GM19023 (cell line): Measurements from ENCODE around the gene TTLL8.

Source experiments
- ATAC-seq: cut with Tn5 transposase; IDR thresholded peaks from one replicate; pipeline ENCODE4 v1.9.1; 2021; ENCODE audit warnings: mild to moderate bottlenecking, moderate library complexity; ENCODE audit not compliant: unreplicated experiment

TTLL8 gene

DNA sequence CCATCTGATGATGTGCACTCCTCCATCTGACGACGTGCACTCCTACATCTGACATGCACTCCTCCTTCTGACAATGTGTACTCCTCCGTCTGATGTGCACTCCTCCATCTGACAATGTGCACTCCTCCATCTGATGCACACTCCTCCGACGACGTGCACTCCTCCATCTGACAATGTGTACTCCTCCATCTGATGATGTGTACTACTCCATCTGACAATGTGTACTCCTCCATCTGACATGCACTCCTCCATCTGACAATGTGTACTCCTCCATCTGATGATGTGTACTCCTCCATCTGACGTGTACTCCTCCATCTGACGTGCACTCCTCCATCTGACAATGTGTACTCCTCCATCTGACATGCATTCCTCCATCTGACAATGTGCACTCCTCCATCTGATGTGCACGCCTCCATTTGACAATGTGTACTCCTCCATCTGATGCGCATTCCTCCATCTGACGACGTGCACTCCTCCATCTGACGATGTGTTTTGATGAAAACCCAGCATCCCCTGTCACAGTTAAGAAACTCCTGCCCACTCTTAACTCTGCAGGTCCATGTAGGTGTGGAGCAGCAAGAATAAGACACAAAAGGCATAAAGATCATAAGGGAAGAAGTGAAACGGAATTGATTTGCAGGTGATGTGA lies 35.8 kb downstream of the TTLL8 start:
- no peak for ATAC-seq

DNA sequence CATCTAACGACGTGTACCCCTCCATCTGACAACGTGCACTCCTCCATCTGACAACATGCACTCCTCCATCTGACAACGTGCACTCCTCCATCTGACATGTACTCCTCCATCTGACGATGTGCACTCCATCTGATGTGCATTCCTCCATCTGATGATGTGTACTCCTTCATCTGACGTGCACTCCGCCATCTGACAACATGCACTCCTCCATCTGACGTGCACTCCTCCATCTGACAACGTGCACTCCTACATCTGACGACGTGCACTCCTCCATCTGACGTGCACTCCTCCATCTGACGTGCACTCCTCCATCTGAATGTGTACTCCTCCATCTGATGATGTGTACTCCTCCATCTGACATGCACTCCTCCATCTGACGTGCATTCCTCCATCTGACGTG lies 37.5 kb downstream of the TTLL8 start:
- ATAC-seq, result no peak

DNA sequence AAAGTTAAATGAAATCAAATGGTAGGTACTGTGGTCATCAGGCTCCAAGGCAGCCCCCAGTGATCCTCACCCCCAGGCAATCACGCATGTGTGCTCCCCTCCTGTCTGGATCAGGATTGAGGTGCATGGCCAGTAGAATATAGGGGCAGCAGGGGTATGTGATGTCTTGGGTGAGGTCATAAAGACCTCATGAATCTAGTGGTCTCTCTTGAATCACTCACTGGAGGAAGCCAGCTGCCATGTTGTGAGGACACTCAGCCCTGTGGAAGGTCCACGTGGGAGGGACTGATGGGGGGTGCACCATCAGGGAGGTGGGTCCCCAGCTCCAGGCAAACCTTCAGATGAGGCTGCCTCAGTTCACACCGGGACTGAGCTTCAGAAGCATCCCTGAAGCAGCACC lies 38.8 kb downstream of the TTLL8 start:
- no peak for ATAC-seq

DNA sequence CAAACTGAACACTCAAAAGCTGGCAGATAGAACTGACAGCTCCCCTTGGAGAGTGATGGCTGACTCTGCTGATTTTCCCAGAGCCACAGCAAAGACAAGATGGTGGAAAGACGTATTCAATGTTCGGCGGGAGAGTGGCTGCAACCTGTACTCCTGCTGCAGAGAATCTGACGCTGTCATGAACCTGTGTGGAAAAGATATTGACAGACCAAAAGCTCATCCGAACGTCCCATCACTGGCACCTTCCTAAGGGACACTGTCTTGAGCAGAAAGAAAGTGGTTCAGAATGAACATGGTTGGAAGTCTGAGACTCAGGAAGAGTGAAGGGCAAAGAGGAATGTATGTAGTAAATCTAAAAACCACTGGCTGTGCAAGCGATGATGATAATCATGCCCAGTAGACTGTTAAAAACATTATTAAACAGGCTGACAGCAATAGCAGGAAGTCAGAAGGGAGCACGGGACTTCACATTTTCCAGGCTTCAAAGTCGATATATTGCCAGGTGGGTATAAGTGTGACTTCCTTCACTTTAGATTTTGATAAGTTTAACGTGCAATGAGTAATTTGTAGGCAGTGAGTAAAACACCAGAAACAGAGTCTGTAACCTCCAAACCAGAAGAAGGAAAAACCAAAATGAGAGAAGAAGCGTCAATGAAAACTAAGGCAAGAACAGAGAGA lies 39.4 kb downstream of the TTLL8 start:
- no peak for ATAC-seq

DNA sequence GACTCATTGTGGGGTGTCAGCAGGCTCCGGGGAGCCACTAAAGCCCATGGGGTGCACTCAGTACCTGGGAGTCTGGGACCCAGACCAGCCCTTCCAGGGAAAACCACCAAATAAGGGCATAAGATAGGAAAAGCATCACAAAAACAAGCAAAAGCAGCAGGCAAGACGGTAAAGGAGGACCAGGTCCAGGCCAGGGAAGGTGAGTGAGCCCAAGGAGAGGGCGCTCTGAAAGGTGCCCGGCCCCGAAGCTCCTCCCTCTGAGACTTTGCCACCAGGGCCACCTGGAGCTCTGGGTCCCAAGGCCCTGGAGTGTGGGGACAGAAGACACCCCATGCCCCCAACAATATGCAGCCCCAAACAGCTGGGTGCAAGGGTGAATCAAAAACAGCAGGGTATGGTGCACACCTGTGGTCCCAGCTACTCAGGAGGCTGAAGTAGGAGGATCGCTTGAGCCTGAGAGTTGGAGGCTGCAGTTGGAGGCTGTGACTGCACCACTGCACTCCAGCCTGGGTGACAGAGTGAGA lies 40.3 kb downstream of the TTLL8 start:
- ATAC-seq, result no peak

DNA sequence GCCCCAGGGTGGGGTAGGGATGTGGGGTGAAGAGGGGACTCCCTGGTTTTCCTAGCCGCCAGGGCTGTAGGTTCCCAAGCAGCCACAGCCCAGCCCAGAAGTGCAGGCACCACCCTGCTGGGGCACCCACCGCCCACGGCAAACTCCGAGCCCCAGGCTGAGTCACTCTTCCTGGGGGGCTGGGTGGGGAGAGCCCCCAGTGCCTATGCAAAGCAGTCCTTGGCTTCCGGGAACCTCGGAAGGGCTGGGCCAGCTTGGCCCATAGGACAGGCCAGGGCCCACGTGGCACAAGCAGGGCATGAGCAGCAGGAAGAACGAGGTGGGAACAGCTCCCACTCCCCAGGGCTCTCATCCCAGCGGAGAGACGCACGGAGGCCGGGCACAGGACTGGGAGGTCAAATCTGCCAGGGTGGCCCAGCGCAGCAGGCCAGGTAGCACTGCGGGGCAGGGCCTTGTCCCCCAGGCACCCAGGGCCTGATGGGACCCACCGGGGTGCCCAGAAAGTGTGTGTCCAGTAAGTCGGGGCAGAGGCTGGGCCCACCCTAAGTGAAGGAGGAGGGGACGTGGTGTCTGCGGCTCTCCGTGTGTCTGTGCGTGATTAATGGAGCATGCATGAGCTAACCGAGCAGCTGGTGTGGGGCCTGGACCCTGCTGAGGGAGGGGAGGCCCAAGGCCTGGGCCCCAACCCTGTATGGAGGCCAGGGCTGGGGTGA lies 41.0 kb downstream of the TTLL8 start:
- ATAC-seq, result no peak

DNA sequence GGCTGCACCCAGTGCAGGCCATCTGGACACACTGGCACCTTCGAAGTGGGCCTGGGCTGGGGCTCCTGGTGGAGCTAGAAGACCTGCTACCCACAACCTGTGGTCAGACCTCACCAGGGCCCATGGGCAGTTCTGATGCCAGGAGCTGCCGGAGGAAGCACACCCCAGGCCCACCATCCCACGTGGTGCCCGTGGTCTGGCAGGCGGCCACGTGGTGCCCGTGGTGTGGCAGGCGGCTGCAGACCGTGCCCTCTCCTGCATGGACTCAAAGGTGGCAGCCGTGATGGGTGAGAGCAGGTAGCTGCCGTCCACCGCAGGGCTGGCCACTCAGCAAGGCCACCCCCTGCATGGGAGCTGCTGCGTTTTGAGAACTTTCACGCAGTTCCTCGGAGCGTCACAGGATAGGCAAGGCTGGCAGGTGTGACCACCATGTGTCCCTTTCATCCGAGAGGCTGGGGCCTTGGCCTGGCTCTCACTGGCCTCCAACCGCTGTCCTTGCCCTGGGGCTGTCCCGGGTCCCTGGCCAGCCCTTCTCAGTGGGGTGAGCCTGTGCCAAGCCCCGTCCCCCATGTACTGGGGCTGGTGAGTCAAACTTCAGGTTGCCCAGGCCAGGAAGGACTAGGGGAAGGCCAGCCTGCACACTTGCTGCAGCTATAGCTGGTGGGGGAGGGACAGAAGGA lies 41.6 kb downstream of the TTLL8 start:
- ATAC-seq, result no peak

DNA sequence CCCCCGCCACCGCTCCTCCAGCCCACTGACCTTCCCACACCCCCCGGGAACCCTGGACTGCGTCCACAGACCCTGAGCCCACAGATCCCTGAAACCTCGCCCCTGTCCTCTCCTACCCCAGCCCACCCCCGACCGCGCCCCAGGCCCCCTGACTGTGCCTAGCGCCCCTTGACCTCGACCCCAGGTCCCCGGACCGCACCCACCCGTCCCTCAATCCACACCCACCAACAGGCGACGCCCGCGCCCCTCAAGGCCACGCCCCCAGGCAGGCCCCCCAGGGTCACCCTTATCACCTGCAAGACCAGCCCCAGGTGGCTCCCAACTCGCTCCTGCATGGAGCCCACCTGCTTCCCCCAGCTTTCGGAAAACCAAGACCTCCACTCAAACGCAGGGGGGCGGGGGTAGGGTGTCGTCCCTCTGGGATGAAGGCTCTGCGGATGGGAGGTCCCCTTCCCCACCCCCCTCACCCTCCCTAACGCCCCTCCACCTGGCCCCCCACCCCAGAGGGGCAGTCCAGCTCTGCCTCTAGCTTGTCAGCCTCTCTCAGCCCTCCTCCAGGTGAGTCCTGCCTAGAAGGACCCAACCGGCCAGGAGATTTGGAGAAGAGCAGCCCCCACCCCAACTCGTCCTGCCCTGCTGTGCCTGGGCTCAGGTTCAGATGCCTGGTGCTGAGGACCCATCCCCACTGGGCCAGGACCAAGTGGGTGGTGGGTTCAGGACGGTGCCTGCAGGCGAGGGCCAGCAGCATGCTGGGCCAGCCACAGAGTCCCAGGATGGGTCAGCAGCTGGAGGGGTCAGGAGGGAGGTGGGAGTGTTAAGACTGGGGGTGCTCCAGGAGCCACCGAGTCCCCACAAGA lies 42.4 kb downstream of the TTLL8 start:
- ATAC-seq, result no peak

DNA sequence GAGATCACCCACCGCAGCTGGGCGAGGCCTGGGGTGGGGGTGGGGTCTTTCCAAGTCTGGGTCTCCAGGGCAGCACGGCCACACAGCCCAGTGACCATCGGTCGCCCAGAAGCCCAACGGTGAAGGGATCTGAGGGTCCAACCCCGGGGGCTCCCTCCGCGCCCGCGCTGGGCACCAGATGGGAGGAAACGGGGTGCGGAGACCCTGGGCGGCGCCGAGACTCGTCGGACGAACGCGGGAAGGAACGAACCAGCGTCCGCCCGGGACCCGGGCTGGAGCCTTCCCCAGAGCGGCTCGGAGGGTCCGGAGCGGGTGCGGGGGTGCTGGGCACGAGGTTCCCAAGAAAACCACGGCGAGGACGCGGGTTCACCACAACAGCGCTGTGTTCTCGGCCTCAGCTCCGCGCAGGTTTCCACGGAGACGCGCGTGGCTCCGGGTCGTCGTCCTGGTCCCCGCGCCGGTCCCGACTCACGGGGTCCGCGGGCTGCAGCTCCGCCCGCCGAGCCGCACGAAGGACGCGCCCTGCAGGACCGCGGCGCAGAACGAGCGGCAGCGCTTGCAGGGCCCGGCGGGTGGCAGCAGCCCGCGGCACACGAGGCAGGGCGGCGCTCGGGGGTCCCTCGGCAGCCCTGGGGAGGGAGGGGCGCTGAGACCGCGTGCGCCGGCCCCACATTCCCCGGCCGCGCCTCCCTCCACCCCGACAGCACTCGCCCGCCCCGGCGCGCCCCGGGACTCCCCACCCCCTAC lies 43.3 kb downstream of the TTLL8 start:
- ATAC-seq, result no peak

DNA sequence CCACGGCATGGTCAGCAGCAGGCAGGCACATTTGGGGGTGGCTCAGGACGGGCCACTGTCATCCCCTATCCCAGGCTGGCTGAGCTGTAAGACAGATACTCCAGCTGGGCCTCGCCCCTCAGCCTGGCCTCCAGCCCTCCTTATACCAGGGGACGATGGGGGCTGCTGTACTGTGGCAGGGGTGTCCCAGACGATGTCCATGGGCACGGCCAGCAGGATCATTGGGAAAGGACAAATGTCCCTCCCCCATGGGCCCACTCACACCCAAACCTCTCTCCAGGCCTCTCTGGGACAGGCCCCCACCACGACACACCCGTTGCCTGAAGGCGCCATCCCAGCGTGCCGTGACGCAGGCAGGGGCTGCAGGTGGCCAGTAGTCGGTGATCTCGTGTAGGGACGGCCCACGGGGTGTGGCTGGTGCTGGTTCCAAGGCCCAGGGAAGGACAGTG lies 44.0 kb downstream of the TTLL8 start:
- ATAC-seq, result no peak

DNA sequence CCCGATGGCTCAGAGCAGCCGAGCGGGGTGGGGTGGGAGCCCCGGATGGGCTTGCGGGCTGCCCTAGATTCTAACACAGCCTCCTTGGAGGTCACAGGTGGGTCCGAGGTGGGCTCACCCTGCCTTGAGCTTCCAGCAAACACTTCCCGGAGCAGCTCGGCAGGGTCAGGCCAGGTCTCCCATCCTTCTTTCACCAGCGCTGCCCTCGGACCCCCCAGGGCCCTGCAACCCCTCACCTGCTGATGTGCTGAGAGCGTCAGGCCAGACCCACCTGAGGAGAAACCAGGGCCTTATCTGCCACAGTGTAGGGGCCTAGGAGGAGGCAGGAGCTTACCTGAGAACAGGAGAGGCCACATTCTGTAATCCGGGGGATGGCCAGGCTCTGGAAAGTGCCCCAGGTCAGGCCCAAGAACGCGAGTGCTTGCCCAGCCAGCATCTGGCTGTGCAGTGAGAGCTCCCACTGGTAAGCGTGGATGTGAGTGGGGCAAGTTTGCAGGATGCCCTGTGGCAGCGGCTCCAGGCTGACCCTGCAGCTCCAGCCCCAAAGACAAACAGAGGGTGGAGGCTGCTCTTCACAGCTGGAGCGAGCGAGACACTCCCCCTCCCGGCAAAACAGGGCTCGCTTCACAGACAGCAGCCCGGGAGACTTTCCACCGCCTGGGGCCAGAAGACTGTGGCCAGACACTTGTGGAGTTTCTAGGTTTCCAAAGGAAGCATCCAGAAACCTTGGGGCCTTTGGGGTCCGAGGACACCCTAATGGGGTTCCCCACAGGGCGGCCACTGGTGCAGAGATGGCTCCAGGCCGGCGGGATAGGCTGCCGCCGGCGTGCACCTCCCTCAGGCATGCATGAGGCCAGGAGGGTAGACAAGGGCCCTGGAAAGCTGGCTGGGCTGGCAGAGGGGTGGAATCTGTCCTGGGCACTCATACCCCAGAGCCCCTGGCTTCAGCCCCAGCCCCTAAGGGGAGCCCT lies 45.6 kb downstream of the TTLL8 start, which contains the start of gene IL17REL:
IL17REL (minus strand) TSS at position 555 of the 971 bp plus-strand sequence; CDS start at position 436, 119 bp downstream.
- no peak for ATAC-seq

DNA sequence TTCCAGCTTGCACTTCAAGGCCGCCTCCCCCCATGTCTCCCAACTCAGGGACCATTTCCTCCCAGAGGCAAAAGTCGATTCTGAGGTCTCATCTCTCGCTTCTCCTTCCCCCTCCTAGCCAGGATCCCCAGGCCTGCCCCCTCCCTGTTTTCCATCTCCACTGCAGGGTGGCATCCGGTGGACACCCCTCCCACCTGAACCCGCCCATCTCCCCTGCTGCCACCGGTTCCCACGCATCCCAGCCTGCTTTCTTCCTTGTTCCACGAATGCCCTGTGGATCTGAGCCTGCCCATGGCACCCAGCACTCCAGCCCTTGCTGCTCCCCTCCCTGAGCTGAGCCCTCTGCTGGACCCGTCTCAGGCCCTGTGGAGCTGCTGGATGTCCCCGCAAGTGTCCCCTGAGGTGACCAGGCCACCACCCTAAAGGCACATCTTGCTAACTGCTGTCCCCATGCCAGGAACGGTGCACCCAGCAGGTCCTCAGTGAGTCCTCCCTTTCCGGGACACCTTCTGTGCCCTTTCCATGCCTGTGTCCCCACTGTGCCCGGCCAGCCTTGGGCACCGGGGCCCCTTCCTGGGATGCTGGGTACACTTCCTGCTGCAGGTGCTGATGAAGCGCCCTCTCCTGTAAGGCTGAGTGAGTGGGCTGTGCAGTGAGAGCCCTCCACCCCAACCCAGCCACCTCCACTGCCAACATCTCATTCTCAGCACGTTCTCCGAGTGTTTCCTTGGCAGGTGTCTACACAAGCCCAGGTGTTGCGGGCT lies 46.5 kb downstream of the TTLL8 start:
- no peak for ATAC-seq

DNA sequence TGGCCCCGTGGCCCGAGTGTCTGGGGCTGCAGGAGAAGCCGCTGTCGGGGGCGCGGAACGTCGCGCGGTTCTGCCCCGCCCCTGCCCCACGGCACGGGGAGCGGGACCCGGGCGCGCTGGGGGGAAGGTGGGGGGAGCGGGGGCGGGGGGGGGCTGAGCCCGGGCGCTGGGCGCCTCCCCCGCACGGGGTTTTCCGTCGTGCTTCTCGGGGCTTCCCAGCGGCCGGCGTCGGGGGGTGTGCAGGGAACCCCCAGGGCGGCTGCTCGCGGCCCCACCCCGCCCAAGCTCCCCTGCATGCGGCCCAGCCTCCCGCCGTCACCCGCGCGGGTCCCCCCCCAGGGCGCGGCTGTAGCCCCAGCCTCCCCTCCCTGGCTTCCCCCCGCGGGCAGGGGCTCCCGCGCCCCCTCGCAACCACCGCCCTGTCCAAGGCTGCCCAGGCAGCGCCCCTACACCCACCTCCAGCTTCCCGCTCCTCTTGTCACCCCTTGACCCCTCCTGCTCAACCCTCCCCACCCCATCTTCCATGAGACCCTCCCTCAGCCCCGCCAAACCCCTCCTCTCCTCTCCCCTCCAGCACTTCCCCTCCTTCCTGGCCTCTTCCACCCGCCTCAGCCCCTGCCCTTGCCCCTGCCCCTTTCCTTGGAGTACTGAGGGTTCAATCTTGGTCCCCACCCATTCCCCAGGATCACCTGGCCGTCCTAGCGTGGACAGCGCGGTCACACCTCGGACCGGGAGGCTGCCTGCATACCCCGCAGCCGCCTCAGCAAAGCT lies 47.2 kb downstream of the TTLL8 start:
- ATAC-seq, result no peak

DNA sequence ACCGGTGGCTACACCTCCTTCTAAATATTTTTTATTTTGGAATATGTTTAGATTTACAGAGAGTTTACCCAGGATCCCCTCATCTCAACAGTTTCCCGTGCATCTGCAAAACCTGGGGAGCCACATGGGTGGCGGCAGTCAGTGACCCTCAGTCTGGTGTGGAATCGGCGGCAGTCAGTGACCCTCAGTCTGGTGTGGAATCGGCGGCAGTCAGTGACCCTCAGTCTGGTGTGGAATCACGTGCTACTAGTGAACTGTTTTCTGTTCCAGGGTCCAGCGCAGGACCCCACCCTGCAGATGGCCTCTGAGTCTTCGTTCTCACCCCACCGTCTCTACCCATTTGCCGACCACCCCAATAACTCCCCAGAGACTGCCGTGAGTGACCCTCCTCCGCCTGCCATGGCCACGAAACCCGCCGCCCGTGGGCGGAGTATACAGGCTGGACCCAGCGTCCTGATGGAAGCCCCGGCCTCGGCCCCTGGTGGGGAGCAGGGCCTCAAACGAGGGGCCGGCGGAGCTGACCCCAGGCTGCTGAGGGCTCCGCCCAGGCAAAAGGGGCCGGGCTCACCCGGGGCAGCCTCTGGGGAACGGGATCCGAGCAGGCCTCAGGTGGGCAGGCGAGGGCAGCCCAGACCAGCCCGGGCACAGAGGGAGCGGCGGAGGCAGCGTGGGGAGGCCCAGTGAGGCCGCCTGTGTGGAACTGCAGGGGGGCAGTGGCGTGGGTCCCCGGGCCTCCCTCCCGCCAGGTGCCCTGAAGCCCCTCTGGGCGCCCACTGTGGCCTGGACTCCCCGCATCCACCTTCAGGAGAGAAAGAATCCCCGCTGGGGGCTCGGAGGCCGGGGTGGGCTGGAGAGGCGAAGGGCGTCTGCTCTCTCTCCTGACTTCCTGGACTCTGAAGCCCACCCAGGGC lies 48.1 kb downstream of the TTLL8 start:
- no peak for ATAC-seq

DNA sequence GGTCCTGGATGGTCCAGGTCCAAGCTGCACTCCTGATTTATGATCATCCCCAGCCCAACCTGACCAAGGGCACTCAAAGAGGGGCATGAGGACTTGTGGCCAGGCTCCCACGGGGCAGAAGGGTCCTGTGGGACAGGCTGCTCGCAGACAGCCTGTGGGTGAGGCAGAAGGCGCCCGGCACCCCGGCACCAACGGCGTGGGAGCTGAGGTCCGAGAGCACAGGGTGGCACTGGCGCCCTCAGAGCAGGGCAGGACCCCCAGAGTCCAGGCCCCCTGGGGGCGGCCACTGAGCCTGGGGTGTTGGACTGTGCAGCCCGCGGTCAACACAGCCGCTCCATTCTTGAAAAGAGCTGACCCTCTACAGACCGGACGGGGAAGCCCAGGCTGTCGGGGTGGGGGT lies 48.8 kb downstream of the TTLL8 start:
- ATAC-seq, result no peak
